ENCODE measurements around the gene C1D. TPM values are rescaled to one million over a fixed set of nuclear protein-coding genes. Genes with fewer than 3 reads are reported as not detected.

The C1D gene
- total RNA-seq, 1 donor from 2014 or later: 66.6 TPM

DNA sequence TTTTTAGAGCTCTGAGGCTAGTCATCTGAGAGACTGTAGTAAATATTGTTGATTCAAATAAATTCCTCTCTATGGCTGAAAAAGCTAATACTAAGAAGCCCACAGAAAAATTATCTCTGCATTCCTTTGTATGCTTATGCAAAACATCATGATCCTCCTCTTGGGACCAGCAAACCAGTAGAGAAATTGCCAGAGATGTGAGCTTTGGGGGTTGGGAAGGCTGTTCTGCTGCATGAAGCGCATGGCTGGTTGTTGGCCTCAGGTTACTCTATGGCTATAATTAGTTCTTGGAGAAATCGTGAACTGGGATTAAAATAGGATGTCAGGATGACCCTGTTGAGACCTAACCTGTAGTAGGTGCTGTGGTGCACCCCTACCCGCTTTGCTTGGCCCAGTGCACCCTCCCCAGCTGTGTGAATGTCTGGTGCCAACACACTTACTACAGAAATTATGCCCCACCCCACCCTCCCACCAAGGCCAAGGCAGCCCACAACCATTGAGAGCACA, 35.5 kb upstream of the C1D start:
- TF ChIP-seq, protein P1, sequence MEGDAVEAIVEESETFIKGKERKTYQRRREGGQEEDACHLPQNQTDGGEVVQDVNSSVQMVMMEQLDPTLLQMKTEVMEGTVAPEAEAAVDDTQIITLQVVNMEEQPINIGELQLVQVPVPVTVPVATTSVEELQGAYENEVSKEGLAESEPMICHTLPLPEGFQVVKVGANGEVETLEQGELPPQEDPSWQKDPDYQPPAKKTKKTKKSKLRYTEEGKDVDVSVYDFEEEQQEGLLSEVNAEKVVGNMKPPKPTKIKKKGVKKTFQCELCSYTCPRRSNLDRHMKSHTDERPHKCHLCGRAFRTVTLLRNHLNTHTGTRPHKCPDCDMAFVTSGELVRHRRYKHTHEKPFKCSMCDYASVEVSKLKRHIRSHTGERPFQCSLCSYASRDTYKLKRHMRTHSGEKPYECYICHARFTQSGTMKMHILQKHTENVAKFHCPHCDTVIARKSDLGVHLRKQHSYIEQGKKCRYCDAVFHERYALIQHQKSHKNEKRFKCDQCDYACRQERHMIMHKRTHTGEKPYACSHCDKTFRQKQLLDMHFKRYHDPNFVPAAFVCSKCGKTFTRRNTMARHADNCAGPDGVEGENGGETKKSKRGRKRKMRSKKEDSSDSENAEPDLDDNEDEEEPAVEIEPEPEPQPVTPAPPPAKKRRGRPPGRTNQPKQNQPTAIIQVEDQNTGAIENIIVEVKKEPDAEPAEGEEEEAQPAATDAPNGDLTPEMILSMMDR (IDR thresholded peaks at IDR 0.05): no peak
- TF ChIP-seq EZH2phosphoT487 (IDR thresholded peaks at IDR 0.05) (no peak), EZH2 (IDR thresholded peaks at IDR 0.05) (no peak)
- H3K4me3 ChIP-seq: no peak overlapping the region
- H3K9ac ChIP-seq: no peak overlapping the region
- no peaks in the 10 kb centered on the region for H3K27me3 ChIP-seq
- H3K79me2 ChIP-seq (ENCODE audit: low read depth): no peaks in the 10 kb centered on the region
- Mint-ChIP-seq H3K4me3 (no peak overlapping the region), H3K9me3 (no peaks in the 10 kb centered on the region), H3K4me1 (no peaks in the 10 kb centered on the region), H3K36me3 (no peaks in the 10 kb centered on the region), H3K27ac (no peak overlapping the region), H3K27me3 (ENCODE audit: insufficient read depth, low read depth) (no peaks in the 10 kb centered on the region)
- no peaks in the 10 kb centered on the region for H3K36me3 ChIP-seq
- no peaks in the 10 kb centered on the region for H3F3A ChIP-seq (ENCODE audit: low read depth)
- no peak overlapping the region for H3K4me2 ChIP-seq
- no peaks in the 10 kb centered on the region for H3K4me1 ChIP-seq
- DNase-seq (ENCODE audit: low spot score): no peak
- no peak overlapping the region for H3K27ac ChIP-seq
- no peaks in the 10 kb centered on the region for H4K20me1 ChIP-seq (ENCODE audit: low read depth)
- no peak overlapping the region for H2AFZ ChIP-seq (replicated peaks)
- H3K9me3 ChIP-seq (ENCODE audit: low read depth): no peaks in the 10 kb centered on the region

DNA sequence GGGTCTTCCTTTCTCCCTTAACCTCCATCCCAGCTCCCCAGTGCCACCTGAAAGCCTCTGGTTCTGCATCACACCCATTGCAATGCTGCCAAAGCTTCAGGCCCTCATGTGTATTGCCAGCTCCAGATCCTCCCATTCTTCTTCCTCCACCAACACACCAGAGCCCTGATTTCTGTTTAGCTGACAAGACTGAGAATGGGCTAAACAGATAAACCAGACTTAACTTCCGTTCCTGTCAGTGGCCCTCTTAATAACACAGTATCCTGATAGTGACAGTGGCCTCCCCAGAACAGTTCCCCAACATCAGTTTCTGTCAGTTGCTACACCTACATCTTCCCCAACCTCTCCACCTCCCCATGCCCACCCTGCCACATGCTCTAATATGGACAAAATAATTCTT, 31.3 kb upstream of the C1D start:
- DNase-seq (ENCODE audit: low spot score): no peak
- TF ChIP-seq, protein P1 (IDR thresholded peaks at IDR 0.05): no peak
- TF ChIP-seq EZH2 (IDR thresholded peaks at IDR 0.05) (no peak), EZH2phosphoT487 (IDR thresholded peaks at IDR 0.05) (no peak)
- Histone ChIP-seq H3K36me3 (no peaks in the 10 kb centered on the region), H3K27me3 (no peaks in the 10 kb centered on the region), H3K4me3 (no peak overlapping the region), H3K27ac (no peak overlapping the region), H4K20me1 (ENCODE audit: low read depth) (no peaks in the 10 kb centered on the region), H3K9me3 (ENCODE audit: low read depth) (no peaks in the 10 kb centered on the region), H3K9ac (no peak overlapping the region), H3K4me1 (no peaks in the 10 kb centered on the region), H3F3A (ENCODE audit: low read depth) (no peaks in the 10 kb centered on the region), H3K79me2 (ENCODE audit: low read depth) (no peaks in the 10 kb centered on the region), H3K4me2 (no peak overlapping the region), H2AFZ (replicated peaks) (no peak overlapping the region)
- H3K27ac Mint-ChIP-seq: no peak overlapping the region
- no peaks in the 10 kb centered on the region for H3K4me1 Mint-ChIP-seq
- no peaks in the 10 kb centered on the region for H3K36me3 Mint-ChIP-seq
- no peak overlapping the region for H3K4me3 Mint-ChIP-seq
- H3K27me3 Mint-ChIP-seq (ENCODE audit: insufficient read depth, low read depth): no peaks in the 10 kb centered on the region
- no peaks in the 10 kb centered on the region for H3K9me3 Mint-ChIP-seq

DNA sequence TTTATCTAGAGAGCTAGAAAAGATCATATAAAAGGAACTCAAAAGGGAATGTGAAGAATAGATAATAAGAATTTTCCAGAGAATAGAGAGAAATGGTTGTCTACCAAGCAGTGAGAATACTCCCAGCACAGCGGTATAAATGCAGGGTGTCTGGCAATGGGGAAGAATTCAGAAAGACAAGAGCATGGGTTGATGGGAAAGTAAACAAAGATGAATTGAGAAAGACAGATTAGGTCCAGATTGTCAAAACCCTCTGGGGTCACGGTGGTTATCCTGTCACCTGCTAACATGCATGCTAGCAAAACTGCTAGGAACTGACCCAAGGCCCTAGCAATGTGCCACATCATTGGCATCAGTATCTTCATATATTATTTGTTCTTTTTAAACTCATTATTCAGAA, 30.8 kb upstream of the C1D start:
- Mint-ChIP-seq H3K27me3 (ENCODE audit: insufficient read depth, low read depth) (no peaks in the 10 kb centered on the region), H3K36me3 (no peaks in the 10 kb centered on the region), H3K4me1 (no peaks in the 10 kb centered on the region), H3K9me3 (no peaks in the 10 kb centered on the region), H3K4me3 (no peak overlapping the region), H3K27ac (no peak overlapping the region)
- H3K36me3 ChIP-seq: no peaks in the 10 kb centered on the region
- TF ChIP-seq EZH2 (IDR thresholded peaks at IDR 0.05) (no peak), EZH2phosphoT487 (IDR thresholded peaks at IDR 0.05) (no peak)
- TF ChIP-seq, protein P1 (IDR thresholded peaks at IDR 0.05): no peak
- no peak overlapping the region for H2AFZ ChIP-seq (replicated peaks)
- no peaks in the 10 kb centered on the region for H3F3A ChIP-seq (ENCODE audit: low read depth)
- H3K9ac ChIP-seq: no peak overlapping the region
- no peak overlapping the region for H3K4me2 ChIP-seq
- H3K27me3 ChIP-seq: no peaks in the 10 kb centered on the region
- no peaks in the 10 kb centered on the region for H3K79me2 ChIP-seq (ENCODE audit: low read depth)
- no peaks in the 10 kb centered on the region for H4K20me1 ChIP-seq (ENCODE audit: low read depth)
- DNase-seq (ENCODE audit: low spot score): no peak
- H3K4me3 ChIP-seq: no peak overlapping the region
- H3K9me3 ChIP-seq (ENCODE audit: low read depth): no peaks in the 10 kb centered on the region
- no peak overlapping the region for H3K27ac ChIP-seq
- H3K4me1 ChIP-seq: no peaks in the 10 kb centered on the region

Measured in neural progenitor cell (in vitro differentiated cells).